Hepatocyte (in vitro differentiated cells): Measurements from ENCODE around the gene APOA5.

Experiments used
- EZH2 ChIP-seq: fragments of 200-600 bp; sonication (generic); IDR thresholded peaks from 2 replicates; pipeline ENCODE4 v1.6.1; 2016; ENCODE audit warnings: antibody characterized with exemption, mild to moderate bottlenecking, borderline replicate concordance
- EZH2phosphoT487 ChIP-seq: fragments of 200-600 bp; sonication (generic); IDR thresholded peaks from one replicate; pipeline ENCODE4 v1.6.1; 2018; ENCODE audit warnings: antibody characterized with exemption, mild to moderate bottlenecking, low read depth, moderate library complexity; ENCODE audit not compliant: unreplicated experiment, severe bottlenecking
- TF ChIP-seq, protein P1 (sequence below): fragments of 200-600 bp; sonication (generic); IDR thresholded peaks from 2 replicates; pipeline ENCODE4 v1.5.1; 2016; ENCODE audit warnings: antibody characterized with exemption, mild to moderate bottlenecking; ENCODE audit not compliant: poor library complexity

DNA sequence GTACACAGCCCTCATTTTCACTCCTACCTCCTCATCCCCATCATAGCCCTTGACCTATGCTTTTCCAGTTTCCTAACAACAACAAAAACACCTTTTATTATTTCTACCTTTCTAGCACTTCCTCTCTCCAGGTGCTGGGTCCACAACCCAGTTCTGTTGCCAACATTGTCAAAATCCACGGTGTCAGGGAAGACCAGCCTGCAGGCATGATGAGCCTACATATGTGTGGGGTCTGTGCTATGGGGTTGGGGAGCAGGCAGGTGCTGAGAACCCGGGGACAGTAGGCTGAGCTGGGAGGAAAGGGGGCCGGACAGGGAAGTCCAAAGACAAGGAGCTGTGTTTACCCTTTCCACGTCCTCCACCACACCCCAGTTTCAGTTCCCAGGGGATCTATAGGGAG lies 3.1 kb downstream of the APOA5 start:
- TF ChIP-seq EZH2phosphoT487 (no peak), EZH2 (no peak)
- TF ChIP-seq, protein P1, sequence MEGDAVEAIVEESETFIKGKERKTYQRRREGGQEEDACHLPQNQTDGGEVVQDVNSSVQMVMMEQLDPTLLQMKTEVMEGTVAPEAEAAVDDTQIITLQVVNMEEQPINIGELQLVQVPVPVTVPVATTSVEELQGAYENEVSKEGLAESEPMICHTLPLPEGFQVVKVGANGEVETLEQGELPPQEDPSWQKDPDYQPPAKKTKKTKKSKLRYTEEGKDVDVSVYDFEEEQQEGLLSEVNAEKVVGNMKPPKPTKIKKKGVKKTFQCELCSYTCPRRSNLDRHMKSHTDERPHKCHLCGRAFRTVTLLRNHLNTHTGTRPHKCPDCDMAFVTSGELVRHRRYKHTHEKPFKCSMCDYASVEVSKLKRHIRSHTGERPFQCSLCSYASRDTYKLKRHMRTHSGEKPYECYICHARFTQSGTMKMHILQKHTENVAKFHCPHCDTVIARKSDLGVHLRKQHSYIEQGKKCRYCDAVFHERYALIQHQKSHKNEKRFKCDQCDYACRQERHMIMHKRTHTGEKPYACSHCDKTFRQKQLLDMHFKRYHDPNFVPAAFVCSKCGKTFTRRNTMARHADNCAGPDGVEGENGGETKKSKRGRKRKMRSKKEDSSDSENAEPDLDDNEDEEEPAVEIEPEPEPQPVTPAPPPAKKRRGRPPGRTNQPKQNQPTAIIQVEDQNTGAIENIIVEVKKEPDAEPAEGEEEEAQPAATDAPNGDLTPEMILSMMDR = no peak
